Suprapubic skin (tissue), 4 donors: ENCODE measurements around the gene TTC21A. TPM values are rescaled to one million over a fixed set of nuclear protein-coding genes. Genes with fewer than 3 reads are reported as not detected.

ENCODE experiments used
- DNase-seq, 2 donors: peaks; one replicate each; pipeline ENCODE4 v3.0.0-alpha.2; 2019; ENCODE audit warnings: low spot score in 2 of 2
- H3K27ac ChIP-seq: fragments of 200-600 bp; sonication (generic); one replicate; pipeline ENCODE4 v1.5.1; 2019
- H3K27me3 ChIP-seq: fragments of 200-600 bp; sonication (generic); one replicate; pipeline ENCODE4 v1.5.1; 2019
- H3K36me3 ChIP-seq: fragments of 200-600 bp; sonication (generic); one replicate; pipeline ENCODE4 v1.5.1; 2019
- H3K4me1 ChIP-seq: fragments of 200-600 bp; sonication (generic); one replicate; pipeline ENCODE4 v1.5.1; 2019
- H3K4me3 ChIP-seq: fragments of 200-600 bp; sonication (generic); one replicate; pipeline ENCODE4 v1.5.1; 2019; ENCODE audit warnings: mild to moderate bottlenecking
- H3K9me3 ChIP-seq: fragments of 200-600 bp; sonication (generic); one replicate; pipeline ENCODE4 v1.5.1; 2019
- CTCF ChIP-seq, 2 donors: fragments of 200-600 bp in 1 of 2; fragments of 450-650 bp in 1 of 2; sonication (generic) in 1 of 2; IDR thresholded peaks; one replicate each; pipeline ENCODE4 v1.5.1; 2016 to 2019; ENCODE audit warnings: antibody characterized with exemption in 2 of 2, mild to moderate bottlenecking in 1 of 2, moderate library complexity in 1 of 2
- EP300 ChIP-seq: sonication (generic); formaldehyde crosslinking; IDR thresholded peaks from one replicate; pipeline ENCODE4 v1.6.1; 2017; ENCODE audit warnings: antibody characterized with exemption
- POLR2A ChIP-seq, 2 donors: fragments of 450-650 bp; IDR thresholded peaks; one replicate each; pipeline ENCODE4 v1.6.1; 2017; ENCODE audit warnings: antibody characterized with exemption in 2 of 2, mild to moderate bottlenecking in 2 of 2, moderate library complexity in 2 of 2
- POLR2AphosphoS5 ChIP-seq, 3 donors: sonication (generic); formaldehyde crosslinking; IDR thresholded peaks; one replicate each; pipeline ENCODE4 v1.6.1; 2017; ENCODE audit warnings: antibody characterized with exemption in 3 of 3
- WGBS: methylation state at CpG from one replicate; pipeline ENCODE4 v1.1.5; 2018; 5-methylcytosine and 5-hydroxymethylcytosine counted together
- total RNA-seq, 4 donors: library from RNA; depleted of rRNA; stranded (reverse); fragments of >200 nt; gene quantifications; one replicate each; pipeline ENCODE4 v1.1.0, GENCODE V29; 2016

TTC21A gene
- total RNA-seq, 4 donors from 2014 or later, result 1.2 to 11.0 (median 4.7) TPM

GRCh38 chr3:39115870-39116269 is 8.4 kb downstream of the TTC21A start:
- 95% methylated on average over 3 of the region's 3 CpGs for WGBS
- DNase-seq, result no peak
- H3K27ac ChIP-seq, result no peak overlapping the region
- no peak overlapping the region for H3K4me3 ChIP-seq
- H3K27me3 ChIP-seq, result no peaks in the 10 kb centered on the region
- no peaks in the 10 kb centered on the region for H3K4me1 ChIP-seq
- TF ChIP-seq CTCF (IDR thresholded peaks at IDR 0.05) (no peak), POLR2AphosphoS5 (IDR thresholded peaks at IDR 0.05) (no peak), POLR2A (IDR thresholded peaks at IDR 0.05) (no peak), EP300 (no peak)
- peaks cover 21% of the 10 kb centered on the region for H3K36me3 ChIP-seq
- H3K9me3 ChIP-seq, result no peaks in the 10 kb centered on the region

GRCh38 chr3:39118079-39118478 is 10.6 kb downstream of the TTC21A start:
- Histone ChIP-seq H3K4me1 (no peaks in the 10 kb centered on the region), H3K36me3 (peaks cover 16% of the 10 kb centered on the region), H3K27me3 (no peaks in the 10 kb centered on the region), H3K9me3 (no peaks in the 10 kb centered on the region), H3K4me3 (no peak overlapping the region), H3K27ac (no peak overlapping the region)
- WGBS, result 92% methylated on average over 3 of the region's 3 CpGs
- no peak for DNase-seq
- no peak for TF ChIP-seq POLR2A (IDR thresholded peaks at IDR 0.05)
- no peak for TF ChIP-seq POLR2AphosphoS5 (IDR thresholded peaks at IDR 0.05)
- no peak for TF ChIP-seq EP300
- no peak for TF ChIP-seq CTCF (IDR thresholded peaks at IDR 0.05)

GRCh38 chr3:39118931-39119660 is 11.6 kb downstream of the TTC21A start:
- Histone ChIP-seq H3K9me3 (no peaks in the 10 kb centered on the region), H3K4me1 (no peaks in the 10 kb centered on the region), H3K27ac (no peak overlapping the region), H3K36me3 (peaks cover 16% of the 10 kb centered on the region), H3K27me3 (no peaks in the 10 kb centered on the region), H3K4me3 (no peak overlapping the region)
- 80% methylated on average over 5 of the region's 5 CpGs for WGBS
- TF ChIP-seq EP300, result no peak
- no peak for TF ChIP-seq POLR2A (IDR thresholded peaks at IDR 0.05)
- TF ChIP-seq CTCF (IDR thresholded peaks at IDR 0.05), result no peak
- TF ChIP-seq POLR2AphosphoS5 (IDR thresholded peaks at IDR 0.05), result no peak
- DNase-seq, result no peak

- Histone ChIP-seq H3K36me3 (peaks cover 14% of the 10 kb centered on the region), H3K4me1 (peaks cover 1% of the 10 kb centered on the region), H3K4me3 (no peak overlapping the region), H3K27ac (no peak overlapping the region), H3K9me3 (no peaks in the 10 kb centered on the region), H3K27me3 (no peaks in the 10 kb centered on the region)
- TF ChIP-seq POLR2A (IDR thresholded peaks at IDR 0.05), result no peak
- TF ChIP-seq CTCF (IDR thresholded peaks at IDR 0.05), result no peak
- TF ChIP-seq POLR2AphosphoS5 (IDR thresholded peaks at IDR 0.05), result no peak
- no peak for TF ChIP-seq EP300
- no peak for DNase-seq
- 80% methylated on average over 2 of the region's 2 CpGs for WGBS
Measured at GRCh38 chr3:39121621-39122020, 14.1 kb downstream of the TTC21A start.

GRCh38 chr3:39122813-39123212 is 15.3 kb downstream of the TTC21A start:
- Histone ChIP-seq H3K27me3 (no peaks in the 10 kb centered on the region), H3K4me3 (no peak overlapping the region), H3K4me1 (peaks cover 3% of the 10 kb centered on the region), H3K27ac (no peak overlapping the region), H3K36me3 (peaks cover 13% of the 10 kb centered on the region), H3K9me3 (no peaks in the 10 kb centered on the region)
- TF ChIP-seq POLR2A (IDR thresholded peaks at IDR 0.05) (no peak), POLR2AphosphoS5 (IDR thresholded peaks at IDR 0.05) (no peak), EP300 (no peak), CTCF (IDR thresholded peaks at IDR 0.05) (no peak)
- 82% methylated on average over 1 of the region's 1 CpG for WGBS
- DNase-seq, result no peak
